ENCODE results near the gene FSTL4. TPM values are rescaled to one million over a fixed set of nuclear protein-coding genes. Genes with fewer than 3 reads are reported as not detected.
A peak's percentile ranks its signal among the peaks of the same experiment; 100 is the strongest.

Gene FSTL4
- total and polyA plus RNA-seq, 5 experiments from 2014 or later, result 1.5 to 1.6 TPM; not detected in 3

GRCh38 chr5:133520062-133520461 is 92.3 kb downstream of the FSTL4 start:
- ATAC-seq (no peak), DNase-seq (no peak)
- peaks cover 6 to 17% (median 10%) of the 10 kb centered on the region in 5 donors for H3K27me3 Mint-ChIP-seq
- H3K9me3 Mint-ChIP-seq, result no peaks in the 10 kb centered on the region
- no peaks in the 10 kb centered on the region for H3K4me1 Mint-ChIP-seq
- H3K4me3 Mint-ChIP-seq, result no peak overlapping the region
- no peaks in the 10 kb centered on the region for H3K36me3 Mint-ChIP-seq
- H3K27ac Mint-ChIP-seq, result no peak overlapping the region
- POLR2A ChIA-PET, result no interaction called here

GRCh38 chr5:133519191-133519590 is 93.2 kb downstream of the FSTL4 start:
- POLR2A ChIA-PET, result no interaction called here
- no peak overlapping the region for H3K4me3 Mint-ChIP-seq
- peaks cover 5 to 13% (median 11%) of the 10 kb centered on the region in 5 donors for H3K27me3 Mint-ChIP-seq
- no peaks in the 10 kb centered on the region for H3K4me1 Mint-ChIP-seq
- DNase-seq (no peak), ATAC-seq (no peak)
- no peaks in the 10 kb centered on the region for H3K9me3 Mint-ChIP-seq
- H3K36me3 Mint-ChIP-seq, result no peaks in the 10 kb centered on the region
- H3K27ac Mint-ChIP-seq, result no peak overlapping the region

GRCh38 chr5:133514456-133514855 is 97.9 kb downstream of the FSTL4 start:
- no peak overlapping the region for H3K4me3 Mint-ChIP-seq
- POLR2A ChIA-PET, result no interaction called here
- H3K9me3 Mint-ChIP-seq, result no peaks in the 10 kb centered on the region
- no peaks in the 10 kb centered on the region for H3K4me1 Mint-ChIP-seq
- DNase-seq (no peak), ATAC-seq (no peak)
- no peaks in the 10 kb centered on the region for H3K36me3 Mint-ChIP-seq
- no peak overlapping the region for H3K27ac Mint-ChIP-seq
- peaks cover 10 to 28% (median 22%) of the 10 kb centered on the region in 5 donors for H3K27me3 Mint-ChIP-seq

GRCh38 chr5:133512896-133513295 is 99.4 kb downstream of the FSTL4 start:
- no peak overlapping the region for H3K27ac Mint-ChIP-seq
- H3K9me3 Mint-ChIP-seq, result no peaks in the 10 kb centered on the region
- H3K36me3 Mint-ChIP-seq, result no peaks in the 10 kb centered on the region
- no peaks in the 10 kb centered on the region for H3K4me1 Mint-ChIP-seq
- POLR2A ChIA-PET, result no interaction called here
- H3K4me3 Mint-ChIP-seq, result no peak overlapping the region
- ATAC-seq (no peak), DNase-seq (no peak)
- H3K27me3 Mint-ChIP-seq, result peaks cover 10 to 28% (median 22%) of the 10 kb centered on the region in 5 donors

GRCh38 chr5:133511653-133512235 is 100.6 kb downstream of the FSTL4 start:
- DNase-seq (no peak), ATAC-seq (no peak)
- Mint-ChIP-seq H3K4me1 (no peaks in the 10 kb centered on the region), H3K9me3 (no peaks in the 10 kb centered on the region), H3K27me3 (peaks cover 7 to 28% (median 22%) of the 10 kb centered on the region in 5 donors), H3K27ac (no peak overlapping the region), H3K36me3 (no peaks in the 10 kb centered on the region), H3K4me3 (no peak overlapping the region)
- POLR2A ChIA-PET, result no interaction called here

- POLR2A ChIA-PET, result no interaction called here
- Mint-ChIP-seq H3K27ac (peak overlapping the region in 1 of 10 donors; percentile 34), H3K4me1 (no peaks in the 10 kb centered on the region), H3K4me3 (no peak overlapping the region), H3K27me3 (peaks cover 7 to 28% (median 18%) of the 10 kb centered on the region in 5 donors), H3K9me3 (no peaks in the 10 kb centered on the region), H3K36me3 (no peaks in the 10 kb centered on the region)
- no peak for ATAC-seq
- no peak for DNase-seq
These were observed 101.6 kb downstream of the FSTL4 start for GRCh38 chr5:133510634-133511262.

- H3K4me1 Mint-ChIP-seq, result no peaks in the 10 kb centered on the region
- H3K36me3 Mint-ChIP-seq, result no peaks in the 10 kb centered on the region
- peaks cover 7 to 28% (median 18%) of the 10 kb centered on the region in 5 donors for H3K27me3 Mint-ChIP-seq
- no peak overlapping the region for H3K4me3 Mint-ChIP-seq
- ATAC-seq, result no peak
- H3K9me3 Mint-ChIP-seq, result no peaks in the 10 kb centered on the region
- DNase-seq, result no peak
- POLR2A ChIA-PET, result no interaction called here
- no peak overlapping the region for H3K27ac Mint-ChIP-seq
These were observed 102.6 kb downstream of the FSTL4 start for GRCh38 chr5:133509742-133510079.

- POLR2A ChIA-PET, result no interaction called here
- peak overlapping the region in 2 of 10 donors; percentile 4 to 64 for H3K27ac Mint-ChIP-seq
- H3K4me1 Mint-ChIP-seq, result no peaks in the 10 kb centered on the region
- no peak for ATAC-seq
- H3K4me3 Mint-ChIP-seq, result no peak overlapping the region
- no peaks in the 10 kb centered on the region for H3K9me3 Mint-ChIP-seq
- DNase-seq, result no peak
- H3K36me3 Mint-ChIP-seq, result no peaks in the 10 kb centered on the region
- H3K27me3 Mint-ChIP-seq, result peaks cover 3 to 28% (median 19%) of the 10 kb centered on the region in 5 donors
These were observed 103.2 kb downstream of the FSTL4 start for GRCh38 chr5:133508845-133509741.

GRCh38 chr5:133508331-133508730 is 104.0 kb downstream of the FSTL4 start:
- DNase-seq, result no peak
- H3K4me3 Mint-ChIP-seq, result no peak overlapping the region
- H3K9me3 Mint-ChIP-seq, result no peaks in the 10 kb centered on the region
- no peak overlapping the region for H3K27ac Mint-ChIP-seq
- ATAC-seq, result no peak
- POLR2A ChIA-PET, result no interaction called here
- peaks cover 4 to 25% (median 15%) of the 10 kb centered on the region in 5 donors for H3K27me3 Mint-ChIP-seq
- no peaks in the 10 kb centered on the region for H3K4me1 Mint-ChIP-seq
- H3K36me3 Mint-ChIP-seq, result no peaks in the 10 kb centered on the region

- peaks cover 0 to 8% (median 5%) of the 10 kb centered on the region in 5 donors for H3K27me3 Mint-ChIP-seq
- H3K4me1 Mint-ChIP-seq, result no peaks in the 10 kb centered on the region
- no peak overlapping the region for H3K4me3 Mint-ChIP-seq
- no peaks in the 10 kb centered on the region for H3K9me3 Mint-ChIP-seq
- POLR2A ChIA-PET, result no interaction called here
- no peak overlapping the region for H3K27ac Mint-ChIP-seq
- DNase-seq, result no peak
- no peak for ATAC-seq
- no peaks in the 10 kb centered on the region for H3K36me3 Mint-ChIP-seq
These were observed 106.2 kb downstream of the FSTL4 start for GRCh38 chr5:133506181-133506580.

GRCh38 chr5:133503511-133503910 is 108.8 kb downstream of the FSTL4 start:
- POLR2A ChIA-PET, result no interaction called here
- DNase-seq (no peak), ATAC-seq (no peak)
- Mint-ChIP-seq H3K27ac (no peak overlapping the region), H3K9me3 (no peaks in the 10 kb centered on the region), H3K4me3 (no peak overlapping the region), H3K27me3 (peaks cover 0 to 13% (median 4%) of the 10 kb centered on the region in 5 donors), H3K36me3 (no peaks in the 10 kb centered on the region), H3K4me1 (no peaks in the 10 kb centered on the region)

GRCh38 chr5:133499895-133500294 is 112.4 kb downstream of the FSTL4 start:
- Mint-ChIP-seq H3K4me1 (no peaks in the 10 kb centered on the region), H3K4me3 (no peak overlapping the region), H3K36me3 (no peaks in the 10 kb centered on the region), H3K27ac (no peak overlapping the region), H3K27me3 (peaks cover under 1 to 29% (median 10%) of the 10 kb centered on the region in 5 donors), H3K9me3 (no peaks in the 10 kb centered on the region)
- DNase-seq (no peak), ATAC-seq (no peak)
- POLR2A ChIA-PET, result no interaction called here

GRCh38 chr5:133497608-133498348 is 114.6 kb downstream of the FSTL4 start:
- H3K4me3 Mint-ChIP-seq, result no peak overlapping the region

More at GRCh38 chr5:133497608-133498348, 114.6 kb downstream of the FSTL4 start:
- Mint-ChIP-seq H3K27me3 (peaks cover 1 to 29% (median 5%) of the 10 kb centered on the region in 5 donors), H3K4me1 (no peaks in the 10 kb centered on the region), H3K27ac (no peak overlapping the region), H3K9me3 (peaks cover 0 to 4% (median 0%) of the 10 kb centered on the region in 9 donors), H3K36me3 (no peaks in the 10 kb centered on the region)
- ATAC-seq (no peak), DNase-seq (no peak)
- POLR2A ChIA-PET, result no interaction called here
